Upper lobe of left lung (tissue), 6 donors: ENCODE data around the gene EPC2. TPM values are rescaled to one million over a fixed set of nuclear protein-coding genes. Genes with fewer than 3 reads are reported as not detected.
A peak's percentile ranks its signal among the peaks of the same experiment; 100 is the strongest.

Source experiments
- ATAC-seq, 2 donors: fragments of 200-7000 bp; cut with Tn5 transposase; one replicate each; pipeline ENCODE4 v1.9.1; 2022; ENCODE audit warnings: mild to moderate bottlenecking in 2 of 2, moderate library complexity in 2 of 2; ENCODE audit not compliant: low FRiP score in 2 of 2
- DNase-seq, 2 donors: peaks; one replicate each; pipeline ENCODE4 v3.0.0-alpha.2; 2019 to 2020
- H3K27ac ChIP-seq, 4 donors: fragments of 200-600 bp; sonication (generic); one replicate each; pipeline ENCODE4 v1.5.1; 2016 to 2019
- H3K27me3 ChIP-seq, 4 donors: fragments of 200-600 bp; sonication (generic); one replicate each; pipeline ENCODE4 v1.5.1; 2017 to 2019
- H3K36me3 ChIP-seq, 4 donors: fragments of 200-600 bp; sonication (generic); one replicate each; pipeline ENCODE4 v1.5.1; 2016 to 2019
- H3K4me1 ChIP-seq, 4 donors: fragments of 200-600 bp; sonication (generic); one replicate each; pipeline ENCODE4 v1.5.1; 2018 to 2019
- H3K4me3 ChIP-seq, 4 donors: fragments of 200-600 bp; sonication (generic); one replicate each; pipeline ENCODE4 v1.5.1; 2017 to 2019; ENCODE audit warnings: mild to moderate bottlenecking in 2 of 4, moderate library complexity in 1 of 4
- H3K9me3 ChIP-seq, 4 donors: fragments of 200-600 bp; sonication (generic); one replicate each; pipeline ENCODE4 v1.5.1; 2018 to 2019
- EP300 ChIP-seq, 4 donors: sonication (generic); formaldehyde crosslinking; IDR thresholded peaks; one replicate each; pipeline ENCODE4 v1.5.1; 2017; ENCODE audit warnings: antibody characterized with exemption in 4 of 4, control low read depth in 2 of 4
- POLR2A ChIP-seq, 4 donors: fragments of 450-650 bp; IDR thresholded peaks; one replicate each; pipeline ENCODE4 v1.5.1; 2016 to 2017; ENCODE audit warnings: antibody characterized with exemption in 4 of 4, mild to moderate bottlenecking in 2 of 4
- POLR2AphosphoS5 ChIP-seq, 2 donors: sonication (generic); formaldehyde crosslinking; IDR thresholded peaks; one replicate each; pipeline ENCODE4 v1.5.1; 2017; ENCODE audit warnings: antibody characterized with exemption in 2 of 2
- WGBS, 2 donors: methylation state at CpG; one replicate each; pipeline ENCODE4 v1.1.5; 2017 to 2018; 5-methylcytosine and 5-hydroxymethylcytosine counted together
- total RNA-seq, 6 donors: library from RNA; depleted of rRNA in 4 of 6; stranded (reverse); fragments of >200 nt in 4 of 6; gene quantifications; one replicate each; pipeline versions ENCODE4 v1.1.0 to v1.2.1, GENCODE V29; 2016 to 2021
- TF ChIP-seq, protein P1 (sequence below), 6 experiments: fragments of 450-650 bp in 4 of 6; fragments of 200-600 bp in 2 of 6; sonication (generic) in 2 of 6; IDR thresholded peaks; one replicate each; pipeline ENCODE4 v1.5.1; 2016 to 2019; ENCODE audit warnings: antibody characterized with exemption in 6 of 6
- donor health status: DM: no; HTN: no; CAD: no; lungs with moderate emphysema.
- donor health status: DM: no; HTN: yes; CAD: no; lungs with severe emphysema.

Gene EPC2, protein sequence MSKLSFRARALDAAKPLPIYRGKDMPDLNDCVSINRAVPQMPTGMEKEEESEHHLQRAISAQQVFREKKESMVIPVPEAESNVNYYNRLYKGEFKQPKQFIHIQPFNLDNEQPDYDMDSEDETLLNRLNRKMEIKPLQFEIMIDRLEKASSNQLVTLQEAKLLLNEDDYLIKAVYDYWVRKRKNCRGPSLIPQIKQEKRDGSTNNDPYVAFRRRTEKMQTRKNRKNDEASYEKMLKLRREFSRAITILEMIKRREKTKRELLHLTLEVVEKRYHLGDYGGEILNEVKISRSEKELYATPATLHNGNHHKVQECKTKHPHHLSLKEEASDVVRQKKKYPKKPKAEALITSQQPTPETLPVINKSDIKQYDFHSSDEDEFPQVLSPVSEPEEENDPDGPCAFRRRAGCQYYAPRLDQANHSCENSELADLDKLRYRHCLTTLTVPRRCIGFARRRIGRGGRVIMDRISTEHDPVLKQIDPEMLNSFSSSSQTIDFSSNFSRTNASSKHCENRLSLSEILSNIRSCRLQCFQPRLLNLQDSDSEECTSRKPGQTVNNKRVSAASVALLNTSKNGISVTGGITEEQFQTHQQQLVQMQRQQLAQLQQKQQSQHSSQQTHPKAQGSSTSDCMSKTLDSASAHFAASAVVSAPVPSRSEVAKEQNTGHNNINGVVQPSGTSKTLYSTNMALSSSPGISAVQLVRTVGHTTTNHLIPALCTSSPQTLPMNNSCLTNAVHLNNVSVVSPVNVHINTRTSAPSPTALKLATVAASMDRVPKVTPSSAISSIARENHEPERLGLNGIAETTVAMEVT
- 10 to 100 TPM; 15.2 to 53.2 (median 31.5) TPM for total RNA-seq

DNA sequence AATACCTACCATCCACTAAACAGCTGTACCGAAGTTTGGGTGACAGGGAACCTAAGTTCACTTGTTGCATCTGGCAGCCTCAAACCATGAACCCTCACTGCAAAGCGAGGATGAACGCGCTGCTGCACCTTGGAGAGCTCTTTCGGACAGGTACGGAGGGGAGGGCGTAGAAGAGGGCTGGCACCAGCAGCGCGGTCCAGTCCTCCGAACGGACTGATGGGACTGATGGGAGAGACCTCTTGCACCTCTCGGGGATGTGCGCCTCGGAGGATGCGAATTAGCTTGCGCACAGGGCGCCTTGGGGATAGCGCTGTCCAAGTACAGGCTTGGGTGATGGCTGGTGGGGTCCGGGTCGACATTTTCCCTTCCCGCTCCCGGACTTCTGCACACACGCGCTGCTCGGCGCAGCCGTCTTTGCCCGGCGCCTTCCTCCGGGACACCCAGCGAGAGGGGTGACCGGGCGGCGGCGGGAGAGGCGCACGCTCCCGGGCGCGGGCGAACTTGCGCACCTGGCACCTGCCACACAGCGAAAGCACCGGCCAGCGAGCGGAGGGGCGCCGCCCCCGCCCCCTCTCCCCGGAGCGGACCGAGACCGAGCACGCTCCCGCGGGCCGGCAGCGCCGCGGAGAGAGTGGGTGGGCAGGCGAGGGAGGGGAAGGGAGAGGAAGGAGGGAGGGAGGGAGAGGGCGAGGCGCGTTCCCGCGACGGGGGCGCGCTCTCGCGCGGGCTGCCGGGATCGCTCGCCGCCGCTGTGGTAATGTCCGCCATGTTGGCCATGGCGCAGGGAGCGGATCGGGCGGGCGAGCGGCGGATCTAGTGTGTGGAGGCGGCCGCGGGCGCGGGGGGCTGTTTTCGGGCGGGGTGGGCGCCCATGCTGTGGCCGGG lies at the start of gene EPC2:
Gene EPC2, plus strand, starts transcription at position 754 of the 885 bp plus-strand sequence. CDS start 267 bp downstream, outside the sequence.
- Histone ChIP-seq H3K4me1 (peaks cover 22 to 46% (median 30%) of the 10 kb centered on the region in 4 donors), H3K36me3 (no peaks in the 10 kb centered on the region), H3K4me3 (peak within 1 kb of the TSS; percentile 77 to 97 (median 84)), H3K27me3 (no peaks in the 10 kb centered on the region), H3K9me3 (no peaks in the 10 kb centered on the region), H3K27ac (peak within 1 kb of the TSS; percentile 99 to 100 (median 100))
- peak; percentile 89 to 96 for ATAC-seq
- 0 to 1% methylated on average over 7 to 53 of the region's 94 CpGs for WGBS, 2 donors
- DNase-seq: peak; percentile 92 to 99
- TF ChIP-seq, protein P1, sequence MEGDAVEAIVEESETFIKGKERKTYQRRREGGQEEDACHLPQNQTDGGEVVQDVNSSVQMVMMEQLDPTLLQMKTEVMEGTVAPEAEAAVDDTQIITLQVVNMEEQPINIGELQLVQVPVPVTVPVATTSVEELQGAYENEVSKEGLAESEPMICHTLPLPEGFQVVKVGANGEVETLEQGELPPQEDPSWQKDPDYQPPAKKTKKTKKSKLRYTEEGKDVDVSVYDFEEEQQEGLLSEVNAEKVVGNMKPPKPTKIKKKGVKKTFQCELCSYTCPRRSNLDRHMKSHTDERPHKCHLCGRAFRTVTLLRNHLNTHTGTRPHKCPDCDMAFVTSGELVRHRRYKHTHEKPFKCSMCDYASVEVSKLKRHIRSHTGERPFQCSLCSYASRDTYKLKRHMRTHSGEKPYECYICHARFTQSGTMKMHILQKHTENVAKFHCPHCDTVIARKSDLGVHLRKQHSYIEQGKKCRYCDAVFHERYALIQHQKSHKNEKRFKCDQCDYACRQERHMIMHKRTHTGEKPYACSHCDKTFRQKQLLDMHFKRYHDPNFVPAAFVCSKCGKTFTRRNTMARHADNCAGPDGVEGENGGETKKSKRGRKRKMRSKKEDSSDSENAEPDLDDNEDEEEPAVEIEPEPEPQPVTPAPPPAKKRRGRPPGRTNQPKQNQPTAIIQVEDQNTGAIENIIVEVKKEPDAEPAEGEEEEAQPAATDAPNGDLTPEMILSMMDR (IDR thresholded peaks at IDR 0.05): no peak
- TF ChIP-seq EP300 (IDR thresholded peaks at IDR 0.05) (peak in 1 of 4 donors; percentile 18), POLR2AphosphoS5 (IDR thresholded peaks at IDR 0.05) (peak; percentile 66 to 77), POLR2A (IDR thresholded peaks at IDR 0.05) (peak in 2 of 4 donors; percentile 59 to 68)

DNA sequence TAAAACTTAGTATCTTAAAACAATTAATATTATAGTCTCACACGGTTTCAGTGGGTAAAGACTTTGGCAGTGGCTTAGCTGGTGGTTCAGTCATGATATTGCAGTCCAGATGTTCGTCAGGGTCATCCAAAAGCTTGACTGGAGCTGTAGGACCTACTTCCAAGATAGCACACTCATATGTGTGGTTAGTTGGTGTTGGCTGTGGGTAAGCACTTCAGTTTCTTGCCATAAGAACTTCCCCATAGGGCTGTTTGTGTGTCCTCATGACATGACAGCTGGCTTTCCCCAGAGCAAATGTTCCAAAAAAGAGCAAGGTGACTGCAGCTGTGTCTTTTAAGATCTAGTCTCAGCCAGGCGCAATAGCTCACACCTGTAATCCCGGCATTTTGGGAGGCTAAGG lies 48.5 kb upstream of the EPC2 start:
- Histone ChIP-seq H3K36me3 (no peaks in the 10 kb centered on the region), H3K4me3 (no peak overlapping the region), H3K27me3 (no peaks in the 10 kb centered on the region), H3K9me3 (peaks cover 0 to 4% (median 2%) of the 10 kb centered on the region in 4 donors), H3K27ac (no peak overlapping the region), H3K4me1 (no peaks in the 10 kb centered on the region)
- 70 to 81% methylated on average over 4 of the region's 4 CpGs for WGBS, 2 donors
- DNase-seq: no peak
- TF ChIP-seq POLR2AphosphoS5 (IDR thresholded peaks at IDR 0.05) (no peak), EP300 (IDR thresholded peaks at IDR 0.05) (no peak), POLR2A (IDR thresholded peaks at IDR 0.05) (no peak)
- TF ChIP-seq, protein P1 (IDR thresholded peaks at IDR 0.05): no peak
- no peak for ATAC-seq

DNA sequence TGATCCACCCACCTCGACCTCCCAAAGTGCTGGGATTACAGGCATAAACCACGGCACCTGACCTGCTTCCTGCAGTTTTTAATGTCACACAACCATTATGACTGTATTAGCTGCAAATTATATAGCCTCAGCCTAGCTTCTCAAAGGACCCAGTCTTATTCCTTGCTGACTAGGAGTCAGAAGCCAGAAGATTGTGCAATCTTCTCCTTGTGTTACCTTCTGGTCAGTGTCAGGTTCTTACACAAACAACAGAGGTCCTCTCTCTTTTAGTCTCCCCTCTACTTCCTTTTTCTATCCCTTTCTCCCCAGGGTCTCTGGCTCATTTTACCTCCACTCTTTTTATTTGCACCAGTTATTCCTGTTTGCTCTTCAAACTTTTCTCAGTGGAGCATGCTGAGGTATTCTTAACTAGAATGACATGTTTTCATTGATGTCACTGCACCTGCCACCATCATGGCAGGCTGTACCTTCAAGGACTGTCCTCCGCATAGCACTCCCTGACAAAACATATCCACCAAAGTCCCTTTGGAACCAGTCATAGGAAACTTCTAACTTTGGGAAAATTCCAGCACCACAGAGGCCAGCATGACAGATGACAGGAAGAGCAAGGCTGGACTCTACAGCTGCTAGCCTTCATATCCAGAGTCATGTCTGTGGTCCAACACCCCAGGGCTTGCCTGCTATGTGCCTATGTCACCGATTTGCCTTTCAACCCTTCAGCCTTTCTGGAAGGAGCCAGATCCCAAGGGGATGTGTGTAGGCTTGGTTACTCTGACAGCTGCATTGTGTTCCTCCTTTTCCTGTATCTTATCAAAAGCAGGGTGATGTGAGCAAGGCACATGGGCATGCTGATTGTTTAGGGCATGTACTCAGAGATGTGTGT lies 45.2 kb upstream of the EPC2 start:
- 69 to 81% methylated on average over 4 of the region's 4 CpGs for WGBS, 2 donors
- DNase-seq: no peak
- TF ChIP-seq POLR2AphosphoS5 (IDR thresholded peaks at IDR 0.05) (peak in 1 of 2 donors; percentile 20), POLR2A (IDR thresholded peaks at IDR 0.05) (no peak)
- H3K27ac ChIP-seq: no peak overlapping the region
- no peak for ATAC-seq
- no peaks in the 10 kb centered on the region for H3K36me3 ChIP-seq
- H3K4me1 ChIP-seq: no peaks in the 10 kb centered on the region
- no peak overlapping the region for H3K4me3 ChIP-seq
- peaks cover 0 to 4% (median 2%) of the 10 kb centered on the region in 4 donors for H3K9me3 ChIP-seq
- no peaks in the 10 kb centered on the region for H3K27me3 ChIP-seq

DNA sequence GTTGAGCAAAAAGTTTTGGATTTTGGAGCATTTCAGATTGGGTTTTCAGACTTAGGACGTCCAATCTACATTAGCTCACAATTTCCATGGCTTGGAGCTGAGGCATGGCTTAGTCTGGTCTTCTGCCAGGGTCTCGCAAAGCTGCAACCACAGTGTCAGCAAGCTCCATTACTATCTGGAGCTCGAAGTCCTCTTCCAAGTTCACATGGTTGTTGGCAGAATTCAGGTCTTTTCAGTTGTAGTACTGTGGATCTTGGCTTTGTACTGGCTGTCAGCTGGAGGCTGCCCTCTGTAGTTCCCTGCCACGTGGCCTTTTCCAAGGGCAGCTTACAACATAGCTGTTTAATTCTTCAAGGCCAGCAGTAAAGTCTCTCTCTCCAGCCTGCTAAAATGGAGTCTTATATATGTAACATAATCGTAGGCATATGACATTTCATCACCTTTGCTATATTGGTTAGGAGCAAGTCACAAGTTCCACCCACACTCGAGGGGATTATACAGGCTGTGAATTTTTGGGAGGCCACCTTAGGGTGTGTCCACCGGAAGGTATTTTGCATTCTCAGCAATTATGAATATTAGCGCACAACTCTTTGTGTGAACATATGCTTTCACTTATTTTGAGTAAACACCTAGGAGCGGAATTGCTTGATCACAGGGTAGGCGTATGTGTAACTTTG lies 41.5 kb upstream of the EPC2 start:
- no peaks in the 10 kb centered on the region for H3K36me3 ChIP-seq
- no peak for DNase-seq
- no peak for ATAC-seq
- no peaks in the 10 kb centered on the region for H3K27me3 ChIP-seq
- TF ChIP-seq EP300 (IDR thresholded peaks at IDR 0.05) (no peak), POLR2AphosphoS5 (IDR thresholded peaks at IDR 0.05) (no peak)
- TF ChIP-seq, protein P1 (IDR thresholded peaks at IDR 0.05): no peak
- 87 to 92% methylated on average over 10 of the region's 10 CpGs for WGBS, 2 donors
- no peaks in the 10 kb centered on the region for H3K4me1 ChIP-seq
- no peak overlapping the region for H3K4me3 ChIP-seq
- no peak overlapping the region for H3K27ac ChIP-seq
- peaks cover 0 to 4% (median 2%) of the 10 kb centered on the region in 4 donors for H3K9me3 ChIP-seq
